GM12878 (cell line): ENCODE measurements around the gene ASCC1. TPM values are rescaled to one million over a fixed set of nuclear protein-coding genes. Genes with fewer than 3 reads are reported as not detected.

ENCODE experiments used
- ATAC-seq: fragments of 200-7000 bp; cut with Tn5 transposase; 3 replicates; pipeline ENCODE4 v1.9.1; 2020; ENCODE audit warnings: mild to moderate bottlenecking, moderate library complexity
- BruUV-seq: library from RNA; stranded (reverse); fragments of 400-500 nt; replicated peaks from 2 replicates; lab custom pipeline; 2021; lab: Mats Ljungman, UMichigan
- CTCF ChIA-PET: fragments of 300-600 bp; sonication (Branson Sonifier 250); formaldehyde crosslinking; extraction: SDS; loops from one replicate; lab custom pipeline; 2021; ENCODE audit warnings: inconsistent platforms; lab: Yijun Ruan, JAX
- POLR2A ChIA-PET: fragments of 350-600 bp; formaldehyde crosslinking; extraction: SDS; loops from one replicate; lab custom pipeline; 2021; ENCODE audit warnings: inconsistent platforms; lab: Charles Lee
- RAD21 ChIA-PET: fragments of 300-600 bp; sonication (Branson Sonifier 250); formaldehyde crosslinking; loops from one replicate; lab custom pipeline; 2023; ENCODE audit warnings: antibody characterized with exemption; ENCODE audit not compliant: unreplicated experiment; lab: Charles Lee
- SMC1A ChIA-PET: fragments of 300-600 bp; sonication (Branson Sonifier 250); formaldehyde crosslinking; loops from one replicate; lab custom pipeline; 2023; ENCODE audit not compliant: unreplicated experiment, uncharacterized antibody; lab: Charles Lee
- DNase-seq: peaks from one replicate; pipeline ENCODE4 v3.0.0-alpha.2; 2011; ENCODE audit warnings: low read depth, low spot score
- FAIRE-seq: peaks from 3 replicates; lab custom pipeline; 2011; peaks lifted over from hg19 to GRCh38; lab: Jason Lieb, UNC
- H2AFZ ChIP-seq: 2 replicates; pipeline ENCODE4 v1.6.0; 2011; ENCODE audit warnings: low read depth, low read length, control low read depth; ENCODE audit not compliant: control insufficient read depth
- H3K27ac ChIP-seq: 2 replicates; pipeline ENCODE4 v1.5.1; 2011; ENCODE audit warnings: control low read depth; ENCODE audit not compliant: control insufficient read depth, insufficient read depth
- H3K27me3 ChIP-seq, 2 experiments: replicated peaks in 1 of 2; 2 replicates each; pipeline versions ENCODE4 v1.6.0 to v1.6.1; 2011; ENCODE audit warnings: low read length in 1 of 2; ENCODE audit not compliant: control insufficient read depth in 2 of 2, insufficient read depth in 2 of 2
- H3K36me3 ChIP-seq, 2 experiments: 2 replicates each; pipeline ENCODE4 v1.5.1; 2011; ENCODE audit warnings: low read length in 1 of 2; ENCODE audit not compliant: control insufficient read depth in 2 of 2, insufficient read depth in 2 of 2
- H3K4me1 ChIP-seq: 2 replicates; pipeline ENCODE4 v1.6.1; 2011; ENCODE audit warnings: mild to moderate bottlenecking, low read length, moderate library complexity, mixed read lengths; ENCODE audit not compliant: control insufficient read depth, insufficient read depth
- H3K4me2 ChIP-seq: 2 replicates; pipeline ENCODE4 v1.6.0; 2011; ENCODE audit warnings: control low read depth; ENCODE audit not compliant: control insufficient read depth, insufficient read depth
- H3K4me3 ChIP-seq: fragments of 200-600 bp; sonication (generic); 2 replicates; pipeline ENCODE4 v1.5.1; 2016
- H3K79me2 ChIP-seq: 2 replicates; pipeline ENCODE4 v1.6.0; 2011; ENCODE audit warnings: low read length; ENCODE audit not compliant: control insufficient read depth, insufficient read depth
- H3K9ac ChIP-seq: 2 replicates; pipeline ENCODE4 v1.8.0; 2011; ENCODE audit warnings: low read length, control low read depth, mixed read lengths; ENCODE audit not compliant: control insufficient read depth, insufficient read depth
- H3K9me3 ChIP-seq: replicated peaks from 3 replicates; pipeline ENCODE4 v1.5.1; 2011; ENCODE audit warnings: mild to moderate bottlenecking, low read length; ENCODE audit not compliant: control insufficient read depth, insufficient read depth
- H4K20me1 ChIP-seq: 2 replicates; pipeline ENCODE4 v1.6.0; 2011; ENCODE audit not compliant: control insufficient read depth, insufficient read depth
- CTCF ChIP-seq, 3 experiments: IDR thresholded peaks in 2 of 3; conservative IDR thresholded peaks in 1 of 3; 2 replicates each; pipeline ENCODE4 v1.5.1; 2011; ENCODE audit warnings: low read depth in 3 of 3, low read length in 3 of 3, mild to moderate bottlenecking in 3 of 3, control low read depth in 2 of 3, moderate library complexity in 2 of 3, inconsistent platforms in 1 of 3, mixed read lengths in 1 of 3; ENCODE audit not compliant: control insufficient read depth in 2 of 3, insufficient read depth in 1 of 3; ENCODE audit errors: extremely low read depth in 1 of 3
- MYB ChIP-seq: fragments of 150-350 bp; IDR thresholded peaks from 2 replicates; pipeline ENCODE4 v1.6.1; 2014; ENCODE audit warnings: mild to moderate bottlenecking, low read depth, low read length, borderline replicate concordance
- RELA ChIP-seq: fragments of 450-650 bp; IDR thresholded peaks from 2 replicates; pipeline ENCODE4 v1.8.0; 2014; ENCODE audit warnings: borderline replicate concordance; ENCODE audit not compliant: partially characterized antibody
- TBL1XR1 ChIP-seq: IDR thresholded peaks from 2 replicates; pipeline ENCODE4 v1.6.1; 2012; ENCODE audit warnings: low read depth, low read length, improper control_type of control experiment
- WGBS: methylation state at CpG from one replicate; pipeline ENCODE4 v1.1.6; 2016; ENCODE audit warnings: low lambda C conversion rate; ENCODE audit not compliant: insufficient replicate concordance, insufficient coverage; ENCODE audit errors: missing lambda C conversion rate; 5-methylcytosine and 5-hydroxymethylcytosine counted together
- in situ Hi-C: fragments of 300-500 bp; cut with MboI; formaldehyde crosslinking; loops from 9 replicates; pipeline ENCODE4 v1.14.3; 2018; ENCODE audit warnings: mixed read lengths
- intact Hi-C: fragments of 100-400 bp; cut with micrococcal nuclease; formaldehyde crosslinking; loops from one replicate; pipeline ENCODE4 v1.14.2; 2022; ENCODE audit not compliant: unreplicated experiment
- polyA plus RNA-seq, 11 experiments: library from polyadenylated mRNA; depleted of rRNA in 4 of 11; unstranded in 6 of 11; stranded (reverse) in 5 of 11; fragments of >200 nt; fragmentation: Nextera tagmentation in 4 of 11; fragmentation: Illumina TruSeq in 1 of 11; extraction: Ambion mirVana in 4 of 11; extraction: Trizol in 1 of 11; gene quantifications; 1 replicate in 1 of 11; 2 replicates in 10 of 11; pipeline versions ENCODE4 v1.2.1 to v1.2.3, GENCODE V29; 2011 to 2016; ENCODE audit warnings: inconsistent platforms in 2 of 11, missing spikeins in 2 of 11, low read depth in 1 of 11
- total RNA-seq, 4 experiments: library from RNA; depleted of rRNA in 3 of 4; stranded (reverse); fragments of >200 nt in 3 of 4; fragmentation: Illumina TruSeq in 1 of 4; extraction: Trizol in 1 of 4; gene quantifications; 2 replicates each; pipeline versions ENCODE4 v1.2.1 to v1.2.3, GENCODE V29; 2013 to 2021
- TF ChIP-seq, protein P1 (sequence below): IDR thresholded peaks from 2 replicates; pipeline ENCODE4 v1.6.1; 2012; ENCODE audit warnings: mild to moderate bottlenecking, low read depth, low read length

ASCC1 gene
- total and polyA plus RNA-seq, 10 of the 15 experiments (the other 5 are each of a cell fraction or from before 2014, with no cell fraction given), result 23.3 to 80.6 (median 42.8) TPM

DNA sequence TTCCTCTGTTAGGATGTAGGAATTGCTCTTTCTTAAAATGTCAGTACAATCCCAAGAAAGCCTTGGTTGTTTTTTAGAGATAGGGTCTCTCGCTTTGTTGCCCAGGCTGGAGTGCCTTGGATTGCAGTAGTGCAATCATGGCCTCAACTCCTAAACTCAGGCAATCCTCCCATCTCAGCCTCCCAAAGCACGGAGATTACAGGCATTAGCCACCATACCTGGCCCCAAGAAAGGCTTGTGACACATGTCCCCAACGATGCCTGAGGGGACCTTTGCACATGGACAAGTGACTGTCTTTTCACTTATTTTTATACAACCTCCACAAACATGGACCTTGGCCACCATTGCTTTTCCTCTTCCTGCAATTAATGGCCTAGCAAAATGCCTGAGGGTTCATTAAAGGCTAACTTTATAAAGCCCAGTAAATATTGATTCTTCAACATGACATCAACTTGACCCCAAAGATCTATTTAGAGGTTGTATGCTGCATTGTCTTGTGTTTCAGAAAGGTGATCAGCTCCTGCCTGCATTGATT lies 117.7 kb downstream of the ASCC1 start:
- no peak overlapping the region for H3K9ac ChIP-seq
- CTCF ChIA-PET, result interaction anchor here (0.8 to 0.9 kb wide), 2 partner anchors 10 to 50 kb away, joined by 3 to 4 read pairs; no protein-coding TSS in a partner anchor
- H3K4me3 ChIP-seq, result no peak overlapping the region
- no peaks in the 10 kb centered on the region for H3K4me1 ChIP-seq
- H4K20me1 ChIP-seq, result no peaks in the 10 kb centered on the region
- H3K4me2 ChIP-seq, result no peak overlapping the region
- WGBS, result 87% methylated on average over 3 of the region's 3 CpGs
- no peaks in the 10 kb centered on the region for H3K79me2 ChIP-seq
- TF ChIP-seq RELA, result no peak
- no peak for TF ChIP-seq TBL1XR1
- TF ChIP-seq CTCF (IDR thresholded peaks at IDR 0.05 in 2 of 3, conservative IDR thresholded peaks at IDR 0.05 in 1 of 3; ENCODE audit: control insufficient read depth in 2 of 3, extremely low read depth in 1 of 3, insufficient read depth in 1 of 3, low read depth in 3 of 3, low read length in 3 of 3), result no peak
- TF ChIP-seq, protein P1, sequence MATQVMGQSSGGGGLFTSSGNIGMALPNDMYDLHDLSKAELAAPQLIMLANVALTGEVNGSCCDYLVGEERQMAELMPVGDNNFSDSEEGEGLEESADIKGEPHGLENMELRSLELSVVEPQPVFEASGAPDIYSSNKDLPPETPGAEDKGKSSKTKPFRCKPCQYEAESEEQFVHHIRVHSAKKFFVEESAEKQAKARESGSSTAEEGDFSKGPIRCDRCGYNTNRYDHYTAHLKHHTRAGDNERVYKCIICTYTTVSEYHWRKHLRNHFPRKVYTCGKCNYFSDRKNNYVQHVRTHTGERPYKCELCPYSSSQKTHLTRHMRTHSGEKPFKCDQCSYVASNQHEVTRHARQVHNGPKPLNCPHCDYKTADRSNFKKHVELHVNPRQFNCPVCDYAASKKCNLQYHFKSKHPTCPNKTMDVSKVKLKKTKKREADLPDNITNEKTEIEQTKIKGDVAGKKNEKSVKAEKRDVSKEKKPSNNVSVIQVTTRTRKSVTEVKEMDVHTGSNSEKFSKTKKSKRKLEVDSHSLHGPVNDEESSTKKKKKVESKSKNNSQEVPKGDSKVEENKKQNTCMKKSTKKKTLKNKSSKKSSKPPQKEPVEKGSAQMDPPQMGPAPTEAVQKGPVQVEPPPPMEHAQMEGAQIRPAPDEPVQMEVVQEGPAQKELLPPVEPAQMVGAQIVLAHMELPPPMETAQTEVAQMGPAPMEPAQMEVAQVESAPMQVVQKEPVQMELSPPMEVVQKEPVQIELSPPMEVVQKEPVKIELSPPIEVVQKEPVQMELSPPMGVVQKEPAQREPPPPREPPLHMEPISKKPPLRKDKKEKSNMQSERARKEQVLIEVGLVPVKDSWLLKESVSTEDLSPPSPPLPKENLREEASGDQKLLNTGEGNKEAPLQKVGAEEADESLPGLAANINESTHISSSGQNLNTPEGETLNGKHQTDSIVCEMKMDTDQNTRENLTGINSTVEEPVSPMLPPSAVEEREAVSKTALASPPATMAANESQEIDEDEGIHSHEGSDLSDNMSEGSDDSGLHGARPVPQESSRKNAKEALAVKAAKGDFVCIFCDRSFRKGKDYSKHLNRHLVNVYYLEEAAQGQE, result no peak
- no peak for TF ChIP-seq MYB
- H2AFZ ChIP-seq, result no peak overlapping the region
- H3K9me3 ChIP-seq, result no peaks in the 10 kb centered on the region
- RAD21 ChIA-PET, result no interaction called here
- ATAC-seq (no peak), FAIRE-seq (no peak), DNase-seq (no peak)
- H3K36me3 ChIP-seq, result peaks cover 0 to 24% of the 10 kb centered on the region in 2 experiments; a peak in 2 of 4 replicates
- in situ Hi-C loops, result no loop called here
- SMC1A ChIA-PET, result interaction anchor here (1.1 to 1.2 kb wide), 3 partner anchors 16 to 50 kb away, joined by 3 read pairs; no protein-coding TSS in a partner anchor
- intact Hi-C loops, result no loop called here
- no TSS peak for BruUV-seq
- POLR2A ChIA-PET, result no interaction called here
- H3K27ac ChIP-seq, result no peak overlapping the region
- H3K27me3 ChIP-seq, result no peaks in the 10 kb centered on the region
